HG02610 (cell line): ENCODE measurements around the gene GNG13.
"Not testable (repeated sequence)": the region's sequence is repeated elsewhere in the genome, so short reads cannot be mapped to it uniquely, and the experiment has no call there.

Experiments used
- ATAC-seq: cut with Tn5 transposase; IDR thresholded peaks from one replicate; pipeline ENCODE4 v1.9.1; 2021; ENCODE audit warnings: mild to moderate bottlenecking, moderate library complexity; ENCODE audit not compliant: unreplicated experiment

The GNG13 gene

GRCh38 chr16:799948-800833 lies at the start of gene GNG13:
GNG13 (minus strand) TSS chr16:800734; CDS start chr16:799077, 1,657 bp downstream.
- no peak for ATAC-seq

GRCh38 chr16:848510-849253 lies 48.1 kb upstream of the GNG13 start:
- ATAC-seq = no peak

GRCh38 chr16:847681-848445 lies 47.3 kb upstream of the GNG13 start:
- ATAC-seq = no peak

- no peak for ATAC-seq
Observed at GRCh38 chr16:847151-847550, 46.6 kb upstream of the GNG13 start.

- no peak for ATAC-seq
Observed at GRCh38 chr16:845351-845745, 44.8 kb upstream of the GNG13 start.

- ATAC-seq = no peak
Observed at GRCh38 chr16:844638-845350, 44.3 kb upstream of the GNG13 start.

- no peak for ATAC-seq
Observed at GRCh38 chr16:843771-844170, 43.2 kb upstream of the GNG13 start.

DNA sequence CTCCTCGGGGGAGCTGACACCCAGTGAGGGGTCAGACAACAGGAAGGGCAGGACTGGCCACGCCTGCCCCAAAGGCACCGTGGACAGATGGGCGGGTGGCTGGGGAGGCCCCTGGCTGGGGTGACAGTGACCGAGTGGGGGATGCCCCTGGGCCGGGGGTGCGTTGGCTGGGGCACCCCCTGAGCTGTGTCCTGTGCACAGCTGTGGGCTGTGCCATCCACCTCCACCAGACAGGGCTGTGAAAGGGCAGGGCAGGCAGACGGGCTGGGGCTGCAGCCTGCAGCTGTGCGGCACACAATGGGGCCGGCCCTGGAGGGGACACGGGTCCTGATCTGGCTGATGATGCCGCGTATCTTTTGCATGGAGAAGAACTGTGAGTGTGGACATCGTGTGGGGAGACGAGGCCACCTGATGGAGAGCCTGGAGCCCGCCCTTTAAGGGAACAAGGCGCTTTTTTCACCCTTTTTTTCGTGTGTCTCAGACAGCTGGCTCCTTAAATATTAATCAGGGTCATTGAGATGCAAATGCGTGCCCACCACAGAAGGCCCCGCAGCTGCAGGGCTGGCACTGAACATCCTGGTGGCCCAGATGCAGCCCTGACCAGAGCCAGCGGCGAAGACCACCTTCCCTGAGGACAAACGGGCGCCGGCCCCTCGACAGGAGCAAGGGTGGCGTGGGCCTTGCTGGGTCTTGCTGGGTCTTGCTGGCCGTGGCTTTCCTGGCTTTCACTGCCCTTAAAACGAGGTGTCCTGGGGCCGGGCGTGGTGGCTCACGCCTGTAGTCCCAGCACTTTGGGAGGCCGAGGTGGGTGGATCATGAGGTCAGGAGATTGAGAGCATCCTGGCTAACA lies 42.4 kb upstream of the GNG13 start:
- ATAC-seq = no peak

- no peak for ATAC-seq
Observed at GRCh38 chr16:842061-842476, 41.5 kb upstream of the GNG13 start.

DNA sequence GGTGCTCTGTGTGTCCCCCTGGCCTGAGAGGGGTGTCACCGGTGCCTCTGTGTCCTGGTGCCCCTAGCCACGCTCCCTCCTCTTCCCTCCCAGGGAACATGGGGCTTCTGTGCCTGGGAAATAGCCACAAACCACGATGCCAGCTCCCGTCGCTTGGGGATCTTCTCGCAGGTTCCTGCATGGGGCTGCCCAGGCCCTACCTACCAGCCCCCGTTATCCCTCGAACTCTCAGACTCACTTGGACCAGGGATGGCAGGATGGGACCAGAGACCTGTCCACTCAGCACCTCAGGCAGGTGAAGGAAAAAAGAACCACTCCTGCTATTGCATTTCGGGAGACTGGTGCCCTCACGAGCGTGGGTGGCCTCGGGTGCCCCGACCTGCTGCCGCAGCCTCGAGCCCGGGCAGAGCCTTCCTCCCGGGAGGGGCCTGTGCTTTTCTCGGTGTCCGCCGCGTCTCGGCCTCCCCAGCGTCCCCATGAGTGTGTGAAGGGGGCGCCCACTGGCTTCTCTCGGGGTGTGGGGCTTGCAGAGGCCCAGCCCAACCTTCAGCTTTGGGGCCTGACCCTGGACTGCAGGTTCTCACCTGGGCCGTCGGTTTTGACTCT lies 41.0 kb upstream of the GNG13 start:
- no peak for ATAC-seq

DNA sequence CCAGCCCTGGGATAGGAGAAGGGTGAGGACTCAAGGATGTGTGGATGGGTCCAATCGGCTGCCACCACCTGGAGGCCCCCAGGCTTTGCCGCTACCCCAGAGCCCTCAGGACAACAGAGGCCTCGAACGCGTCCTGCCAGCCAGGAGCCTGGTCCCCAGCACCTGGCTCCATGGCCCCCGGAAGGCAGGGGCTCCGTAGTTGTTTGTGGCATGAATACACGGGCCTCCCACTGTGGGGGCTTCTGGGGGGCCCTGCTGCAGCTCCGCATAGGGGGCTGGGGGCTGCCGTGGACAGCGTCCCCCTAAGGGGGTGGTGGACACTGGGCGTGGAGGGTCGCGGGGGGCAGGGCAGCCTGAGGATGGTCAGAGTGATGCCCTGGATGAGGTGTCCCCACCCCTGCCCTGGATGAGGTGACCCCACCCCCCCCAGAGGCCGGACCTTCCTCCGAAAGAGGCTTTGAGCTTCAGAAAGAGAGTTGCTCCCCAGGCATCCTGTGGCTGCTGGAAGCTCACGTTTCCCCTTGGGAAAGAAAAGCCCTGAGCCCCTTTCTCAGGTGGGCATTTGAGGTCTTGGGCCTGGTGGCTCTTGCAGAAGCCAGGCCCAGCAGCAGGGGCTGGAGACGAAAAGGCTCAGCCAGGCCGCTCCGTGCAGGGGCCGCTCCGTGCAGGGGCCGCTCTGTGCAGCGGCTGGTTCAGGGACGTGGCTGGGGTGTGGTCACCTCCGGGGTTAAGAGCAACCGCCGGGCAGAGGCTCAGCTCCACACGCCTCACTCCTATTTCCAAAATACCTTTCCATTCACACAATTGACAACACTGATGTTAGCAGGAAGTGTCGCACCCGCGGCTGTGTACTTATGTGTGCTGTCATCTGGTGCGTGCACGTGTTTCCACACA lies 40.3 kb upstream of the GNG13 start:
- ATAC-seq = no peak

DNA sequence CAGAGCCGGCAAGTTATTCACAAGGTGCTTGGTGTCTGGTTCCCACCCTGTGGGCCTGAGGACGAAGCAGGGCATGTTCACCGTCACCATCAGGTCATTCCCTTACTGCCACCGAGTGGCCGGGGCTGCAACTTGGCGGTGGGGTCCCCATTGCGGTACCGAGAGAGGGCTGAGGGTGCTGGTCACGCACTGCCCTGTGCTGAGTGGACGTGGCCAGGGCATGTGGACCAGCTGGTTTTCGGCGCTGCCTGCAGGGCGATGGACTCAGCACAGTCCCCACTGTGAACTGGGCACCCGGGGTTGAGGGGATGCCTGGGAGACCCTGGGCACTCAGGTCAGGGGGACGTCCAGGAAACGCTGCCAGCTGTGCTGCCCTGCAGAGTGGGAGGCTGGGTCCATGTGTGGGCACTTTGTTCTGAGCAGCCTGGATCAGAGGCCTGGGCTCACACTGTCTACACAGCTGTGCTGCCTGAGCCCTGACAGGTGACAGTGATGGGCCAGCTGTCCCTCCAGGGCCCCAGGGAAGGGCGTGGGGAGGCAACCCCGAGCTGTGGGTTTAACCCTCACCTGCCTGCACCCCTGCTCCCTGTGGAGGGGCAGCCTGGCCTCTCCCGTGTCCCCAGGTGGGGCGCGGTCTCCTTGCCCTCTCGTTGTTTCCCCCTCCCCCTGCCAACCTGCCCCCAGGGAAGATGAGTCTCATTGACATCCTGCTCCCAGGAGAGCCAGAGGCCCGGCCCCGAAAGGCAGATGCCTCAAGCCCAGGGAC lies 39.3 kb upstream of the GNG13 start:
- no peak for ATAC-seq

- ATAC-seq = no peak
Observed at GRCh38 chr16:838741-839140, 38.2 kb upstream of the GNG13 start.

GRCh38 chr16:836822-837221 lies 36.3 kb upstream of the GNG13 start:
- ATAC-seq = not testable (repeated sequence)

GRCh38 chr16:836221-836620 lies 35.7 kb upstream of the GNG13 start:
- ATAC-seq = no peak

GRCh38 chr16:835373-835772 lies 34.8 kb upstream of the GNG13 start:
- ATAC-seq = no peak

GRCh38 chr16:833411-833810 lies 32.9 kb upstream of the GNG13 start:
- no peak for ATAC-seq
